Activated T-cell treated with anti-CD3 and anti-CD28 coated beads, Interleukin-2, amount 50 U/mL, for 72 hours (primary cell): ENCODE measurements around the gene LZTR1. TPM values are rescaled to one million over a fixed set of nuclear protein-coding genes. Genes with fewer than 3 reads are reported as not detected.

Experiments used
- ATAC-seq, 2 donors: fragments of 150-1000 bp; cut with Tn5 transposase; replicated peaks in 1 of 2; 2 replicates each; pipeline ENCODE4 v1.10.0; 2021; ENCODE audit warnings: moderate library complexity in 2 of 2, mild to moderate bottlenecking in 1 of 2
- DNase-seq, 2 donors: peaks; one replicate each; pipeline ENCODE4 v3.0.0; 2021 to 2022; ENCODE audit warnings: mixed read lengths in 1 of 2
- H3K27ac Mint-ChIP-seq: one replicate; pipeline ENCODE4 v1.8.0; 2022; ENCODE audit warnings: mild to moderate bottlenecking, moderate library complexity, mixed read lengths
- H3K27me3 Mint-ChIP-seq: one replicate; pipeline ENCODE4 v1.8.0; 2022; ENCODE audit warnings: low read depth, mixed read lengths
- H3K36me3 Mint-ChIP-seq, 2 donors: one replicate each; pipeline ENCODE4 v1.8.0; 2022; ENCODE audit warnings: mixed read lengths in 2 of 2, mild to moderate bottlenecking in 1 of 2; ENCODE audit not compliant: insufficient read depth in 2 of 2
- H3K4me1 Mint-ChIP-seq: one replicate; pipeline ENCODE4 v1.8.0; 2022; ENCODE audit warnings: low read depth, mixed read lengths
- H3K4me3 Mint-ChIP-seq, 2 donors: one replicate each; pipeline ENCODE4 v1.8.0; 2022; ENCODE audit warnings: mild to moderate bottlenecking in 2 of 2, mixed read lengths in 2 of 2, moderate library complexity in 2 of 2
- H3K9me3 Mint-ChIP-seq, 2 donors: one replicate each; pipeline ENCODE4 v1.8.0; 2022; ENCODE audit warnings: mixed read lengths in 2 of 2
- total RNA-seq, 2 donors: library from RNA; stranded (reverse); gene quantifications; one replicate each; pipeline ENCODE4 v1.2.3, GENCODE V29; 2022

The LZTR1 gene
- total RNA-seq, 2 donors from 2014 or later = 30.6 to 42.8 TPM

DNA sequence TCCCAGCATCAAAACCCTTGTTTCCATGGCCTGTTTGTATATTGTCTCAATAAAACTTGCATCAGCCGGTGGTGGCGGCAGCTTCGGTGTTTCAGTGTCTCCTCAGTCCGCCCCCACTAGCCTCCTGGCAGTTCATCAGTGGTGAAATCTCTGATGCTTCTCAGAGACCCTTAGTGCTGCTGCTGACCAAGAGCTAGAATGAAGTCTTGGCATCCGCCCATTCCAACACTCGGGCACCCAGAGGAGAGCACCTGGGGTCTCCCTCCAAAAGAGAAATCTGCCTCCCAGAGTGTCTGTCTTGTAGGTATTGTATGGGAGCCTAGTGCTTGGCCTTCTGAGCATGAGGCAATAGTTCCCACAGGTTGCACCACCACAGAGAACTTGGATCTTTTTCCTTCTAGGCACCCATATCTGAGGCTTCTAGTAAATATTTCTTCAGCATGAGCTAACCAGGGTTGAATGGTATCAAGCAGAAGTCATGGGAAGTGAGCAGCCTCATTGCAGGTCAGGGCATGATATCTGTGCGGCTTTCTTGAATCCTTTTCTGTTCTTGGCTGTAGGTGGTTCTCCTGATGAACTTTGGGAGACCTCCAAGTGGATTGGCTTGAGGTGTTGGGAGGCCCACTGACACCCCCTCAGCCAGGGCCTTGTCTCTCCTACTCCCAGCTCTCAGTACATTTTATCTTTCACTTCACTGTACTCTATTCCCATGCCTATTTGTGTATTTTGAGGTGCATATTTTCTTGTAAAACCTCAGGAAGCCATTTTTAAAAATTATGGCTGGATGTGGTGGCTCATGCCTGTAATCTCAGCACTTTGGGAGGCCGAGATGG lies 28.2 kb upstream of the LZTR1 start:
- H3K4me1 Mint-ChIP-seq = peaks cover 12% of the 10 kb centered on the region
- no peaks in the 10 kb centered on the region for H3K9me3 Mint-ChIP-seq
- DNase-seq (no peak), ATAC-seq (no peak)
- no peak overlapping the region for H3K4me3 Mint-ChIP-seq
- H3K27me3 Mint-ChIP-seq = peaks cover 19% of the 10 kb centered on the region
- peaks cover 3 to 4% of the 10 kb centered on the region in 2 donors for H3K36me3 Mint-ChIP-seq
- H3K27ac Mint-ChIP-seq = no peak overlapping the region

DNA sequence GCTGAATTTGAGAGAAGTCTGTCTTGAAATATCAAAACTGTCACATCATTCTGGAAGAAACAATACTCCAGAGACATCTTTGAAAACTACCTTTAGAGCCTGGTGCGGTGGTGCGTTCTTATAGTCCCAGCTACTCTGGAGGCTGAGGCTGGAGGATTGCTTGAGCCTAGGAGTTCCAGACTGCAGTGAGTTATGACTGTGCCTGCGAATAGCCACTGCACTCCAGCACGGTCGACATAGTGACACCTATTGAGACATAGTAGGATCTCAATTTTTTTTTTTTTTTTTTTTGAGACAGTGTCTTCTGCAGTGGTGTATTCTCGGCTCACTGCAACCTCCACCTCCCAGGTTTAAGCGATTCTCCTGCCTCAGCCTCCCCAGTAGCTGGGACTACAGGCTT lies 26.5 kb upstream of the LZTR1 start:
- Mint-ChIP-seq H3K4me1 (peaks cover 12% of the 10 kb centered on the region), H3K27ac (no peak overlapping the region), H3K9me3 (no peaks in the 10 kb centered on the region), H3K4me3 (no peak overlapping the region), H3K36me3 (no peaks in the 10 kb centered on the region), H3K27me3 (peaks cover 23% of the 10 kb centered on the region)
- DNase-seq (no peak), ATAC-seq (no peak)

DNA sequence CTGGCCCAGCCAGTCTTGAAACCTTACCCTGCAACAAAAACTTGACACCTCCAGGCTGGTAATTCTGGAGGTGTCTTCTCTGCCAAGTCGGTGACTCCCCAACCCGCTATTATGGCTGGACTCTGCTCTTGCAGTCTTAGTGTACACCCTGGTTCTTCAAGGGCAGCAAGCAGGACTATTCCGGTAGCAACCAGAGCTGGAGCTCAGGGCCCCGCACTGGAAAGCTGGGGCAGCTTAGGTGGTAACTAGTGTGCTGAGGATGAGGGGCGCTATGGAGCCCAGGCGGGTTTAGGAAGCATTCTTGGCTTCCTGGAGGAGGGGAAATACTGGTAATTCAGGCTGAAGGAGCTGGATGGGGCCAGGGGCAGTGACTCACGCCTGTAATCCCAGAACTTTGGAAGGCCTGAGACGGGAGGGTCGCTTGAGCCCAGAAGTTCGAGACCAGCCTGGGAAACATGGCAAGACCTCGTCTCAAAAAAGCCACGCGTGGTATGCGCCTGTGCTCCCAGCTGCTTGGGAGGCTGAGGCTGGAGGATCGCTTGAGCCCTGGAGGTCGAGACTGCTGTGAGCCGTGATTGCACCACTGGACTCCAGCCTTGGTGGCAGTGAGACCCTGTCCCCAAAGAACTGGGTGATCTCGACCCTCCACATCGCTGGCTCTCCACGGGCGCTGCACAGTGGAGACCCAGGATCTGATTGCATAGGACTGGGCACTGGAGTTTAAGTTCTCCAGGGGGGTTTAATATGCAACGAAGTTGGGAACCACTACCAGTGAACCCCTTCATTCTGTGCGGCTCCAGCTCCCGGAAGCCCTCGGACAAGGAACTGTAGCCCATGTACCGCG lies 25.6 kb upstream of the LZTR1 start:
- H3K27ac Mint-ChIP-seq = no peak overlapping the region
- peak overlapping the region; percentile 65 to 75 for H3K4me3 Mint-ChIP-seq

DNA sequence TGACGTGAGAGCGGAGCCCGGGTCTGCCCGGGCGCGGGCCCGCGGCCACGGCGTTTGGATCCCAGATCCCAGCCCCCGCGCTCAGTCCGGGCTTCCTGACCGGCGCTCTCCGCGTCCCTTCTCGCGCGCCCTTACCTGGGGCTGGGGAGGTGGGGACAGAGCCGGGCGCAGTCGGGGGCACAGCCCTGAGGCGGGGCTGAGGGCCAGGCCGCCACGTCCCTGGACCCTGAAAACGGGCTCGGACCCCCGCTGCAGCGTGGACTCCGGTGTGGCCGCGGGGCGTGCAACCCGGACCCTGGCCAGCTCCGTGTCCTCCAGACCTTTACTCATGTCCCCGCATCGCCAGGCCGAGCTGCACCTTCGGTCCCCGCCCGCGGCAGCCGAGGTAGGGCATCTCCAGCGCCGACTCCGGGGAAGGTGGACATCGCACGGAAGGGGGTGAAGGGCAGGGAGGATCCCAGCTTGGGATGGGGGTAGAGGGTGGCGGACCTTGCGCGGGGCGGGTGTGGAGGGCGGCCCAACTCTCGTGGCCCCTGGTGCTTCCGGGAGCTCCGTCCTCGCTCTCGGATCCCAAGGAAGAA lies 24.9 kb upstream of the LZTR1 start:
- H3K4me3 Mint-ChIP-seq = peak overlapping the region; percentile 75 to 76
- H3K9me3 Mint-ChIP-seq = no peaks in the 10 kb centered on the region
- ATAC-seq (peak in 1 of 2 donors; percentile 25), DNase-seq (no peak)
- H3K4me1 Mint-ChIP-seq = peaks cover 19% of the 10 kb centered on the region
- H3K27ac Mint-ChIP-seq = no peak overlapping the region
- H3K36me3 Mint-ChIP-seq = no peaks in the 10 kb centered on the region
- H3K27me3 Mint-ChIP-seq = peaks cover 24% of the 10 kb centered on the region

More for the DNA sequence above, 25.6 kb upstream of the LZTR1 start:
- no peak for ATAC-seq
- peaks cover 24% of the 10 kb centered on the region for H3K27me3 Mint-ChIP-seq
- H3K9me3 Mint-ChIP-seq = no peaks in the 10 kb centered on the region
- no peak for DNase-seq
- no peaks in the 10 kb centered on the region for H3K36me3 Mint-ChIP-seq
- H3K4me1 Mint-ChIP-seq = peaks cover 12% of the 10 kb centered on the region

DNA sequence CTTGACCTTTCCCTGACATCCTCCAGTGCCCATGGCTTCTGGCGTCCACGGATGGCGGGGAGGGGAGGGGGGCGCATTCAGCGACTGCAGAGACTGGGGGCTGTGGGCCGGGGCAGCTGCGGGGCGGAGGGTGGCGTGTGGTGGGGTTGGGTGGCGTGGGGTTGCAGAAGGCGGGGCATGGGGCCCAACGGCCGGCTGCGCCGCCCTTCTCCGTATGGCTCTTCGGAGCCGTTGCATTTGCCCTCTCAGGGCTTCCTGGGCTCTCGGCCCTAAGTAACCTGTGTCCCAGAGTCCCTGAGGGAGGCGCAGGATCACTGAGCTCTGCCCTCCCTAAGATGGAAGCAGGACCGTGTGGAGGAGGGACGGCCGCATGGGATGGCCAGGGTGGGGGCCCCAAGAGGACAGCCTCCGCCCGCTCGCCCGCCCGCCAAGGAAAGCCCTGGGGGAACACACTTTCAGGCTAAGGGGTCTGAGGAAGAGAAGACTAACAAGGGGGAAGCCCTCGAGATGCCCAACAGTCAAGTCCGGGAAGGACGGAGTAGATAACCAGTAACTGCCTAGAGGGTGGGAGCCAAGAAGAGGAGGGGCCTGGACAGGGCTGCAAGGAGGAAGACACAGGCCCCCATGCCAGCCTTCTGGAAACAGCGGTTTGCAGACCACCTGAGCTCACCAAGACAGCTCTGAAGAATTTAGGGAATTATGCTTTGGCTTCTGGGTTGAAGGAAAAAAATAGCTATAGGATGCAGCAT lies 24.2 kb upstream of the LZTR1 start:
- Mint-ChIP-seq H3K4me1 (peaks cover 19% of the 10 kb centered on the region), H3K27ac (no peak overlapping the region), H3K36me3 (no peaks in the 10 kb centered on the region), H3K4me3 (peak overlapping the region; percentile 75 to 76), H3K27me3 (peaks cover 24% of the 10 kb centered on the region), H3K9me3 (no peaks in the 10 kb centered on the region)
- peak; percentile 40 to 59 for ATAC-seq
- DNase-seq = no peak

DNA sequence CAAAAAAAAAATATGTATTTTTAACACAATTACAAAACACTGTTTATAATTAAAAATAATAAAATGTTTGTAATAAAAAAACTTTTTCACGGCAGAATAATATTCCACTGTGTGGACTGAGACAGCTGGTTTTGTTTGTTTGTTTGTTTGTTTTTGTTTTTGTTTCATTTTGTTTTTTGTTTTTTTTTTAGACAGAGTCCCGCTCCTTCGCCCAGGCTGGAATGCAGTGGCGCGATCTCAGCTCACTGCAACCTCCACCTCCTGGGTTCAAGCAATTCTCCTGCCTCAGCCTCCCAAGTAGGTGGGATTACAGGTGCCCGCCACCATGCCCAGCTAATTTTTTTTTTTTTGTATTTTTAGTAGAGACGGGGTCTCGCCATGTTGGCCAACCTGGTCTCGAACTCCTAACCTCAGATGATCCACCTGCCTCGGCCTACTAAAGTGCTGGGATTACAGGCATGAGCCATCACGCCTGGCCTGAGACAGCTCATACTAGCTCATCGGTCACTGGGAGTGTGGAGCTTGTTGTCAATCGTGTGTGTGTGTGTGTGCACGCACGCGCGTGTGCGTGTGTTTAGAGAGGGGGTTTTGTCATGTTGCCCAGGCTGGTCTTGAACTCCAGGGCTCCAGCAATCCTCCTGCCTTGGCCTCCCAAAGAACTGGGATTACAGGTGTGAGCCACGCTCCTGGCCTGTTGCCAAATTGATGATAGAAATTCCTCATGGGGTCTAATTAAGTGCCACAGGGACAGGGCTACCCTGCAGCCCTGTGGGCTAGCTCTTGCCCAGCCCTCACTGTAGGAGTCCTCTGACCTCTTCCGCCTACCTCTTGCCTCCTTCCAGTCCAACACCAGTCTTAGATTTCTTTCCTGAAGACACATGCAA lies 22.3 kb upstream of the LZTR1 start:
- Mint-ChIP-seq H3K27ac (no peak overlapping the region), H3K4me3 (no peak overlapping the region), H3K4me1 (peaks cover 20% of the 10 kb centered on the region), H3K36me3 (no peaks in the 10 kb centered on the region), H3K27me3 (peaks cover 42% of the 10 kb centered on the region), H3K9me3 (no peaks in the 10 kb centered on the region)
- ATAC-seq = no peak
- DNase-seq = no peak

DNA sequence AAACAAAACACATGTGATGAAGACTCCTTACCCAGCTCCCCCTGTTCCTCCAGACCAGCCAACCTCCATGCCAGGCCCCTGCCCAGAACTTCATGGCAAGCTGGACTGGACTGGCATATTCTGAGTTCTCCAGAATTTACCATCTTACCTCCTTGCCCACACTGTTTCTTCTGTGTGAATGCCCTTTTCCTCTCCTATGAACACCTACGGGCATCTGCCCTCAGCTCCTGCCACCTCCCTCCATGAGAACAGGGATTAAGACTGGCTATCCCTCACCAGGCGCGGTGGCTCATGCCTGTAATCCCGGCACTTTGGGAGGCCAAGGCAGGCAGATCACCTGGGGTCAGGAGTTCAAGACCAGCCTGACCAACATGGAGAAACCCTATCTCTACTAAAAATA lies 21.5 kb upstream of the LZTR1 start:
- no peak overlapping the region for H3K27ac Mint-ChIP-seq
- no peak for ATAC-seq
- peaks cover 42% of the 10 kb centered on the region for H3K27me3 Mint-ChIP-seq

DNA sequence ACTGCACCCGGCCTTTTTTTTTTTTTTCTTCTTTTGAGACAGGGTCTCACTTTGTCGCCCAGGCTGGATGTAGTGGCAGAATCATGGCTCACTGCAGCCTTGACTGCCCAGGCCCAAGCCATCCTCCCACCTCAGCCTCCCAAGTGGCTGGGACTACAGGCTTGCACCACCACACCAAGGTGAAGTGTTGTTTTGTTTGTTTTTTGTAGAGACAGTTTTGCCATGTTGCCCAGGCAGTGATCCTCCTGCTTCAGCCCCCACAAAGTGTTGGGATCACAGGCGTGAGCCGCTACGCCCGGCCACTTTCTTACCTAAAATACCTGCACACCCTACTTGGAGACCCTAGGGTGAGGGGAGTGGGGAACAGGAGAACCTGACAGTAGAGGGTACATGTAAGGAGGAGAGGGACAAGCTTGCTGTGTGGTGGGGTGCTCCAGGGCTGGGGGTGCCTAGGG lies 19.6 kb upstream of the LZTR1 start:
- DNase-seq (no peak), ATAC-seq (no peak)
- H3K4me1 Mint-ChIP-seq = peaks cover 20% of the 10 kb centered on the region
- no peaks in the 10 kb centered on the region for H3K36me3 Mint-ChIP-seq
- H3K9me3 Mint-ChIP-seq = no peaks in the 10 kb centered on the region
- H3K4me3 Mint-ChIP-seq = no peak overlapping the region
- no peak overlapping the region for H3K27ac Mint-ChIP-seq
- H3K27me3 Mint-ChIP-seq = peaks cover 35% of the 10 kb centered on the region

More for the DNA sequence above, 21.5 kb upstream of the LZTR1 start:
- Mint-ChIP-seq H3K4me1 (peaks cover 20% of the 10 kb centered on the region), H3K36me3 (no peaks in the 10 kb centered on the region), H3K4me3 (no peak overlapping the region), H3K9me3 (no peaks in the 10 kb centered on the region)
- no peak for DNase-seq

DNA sequence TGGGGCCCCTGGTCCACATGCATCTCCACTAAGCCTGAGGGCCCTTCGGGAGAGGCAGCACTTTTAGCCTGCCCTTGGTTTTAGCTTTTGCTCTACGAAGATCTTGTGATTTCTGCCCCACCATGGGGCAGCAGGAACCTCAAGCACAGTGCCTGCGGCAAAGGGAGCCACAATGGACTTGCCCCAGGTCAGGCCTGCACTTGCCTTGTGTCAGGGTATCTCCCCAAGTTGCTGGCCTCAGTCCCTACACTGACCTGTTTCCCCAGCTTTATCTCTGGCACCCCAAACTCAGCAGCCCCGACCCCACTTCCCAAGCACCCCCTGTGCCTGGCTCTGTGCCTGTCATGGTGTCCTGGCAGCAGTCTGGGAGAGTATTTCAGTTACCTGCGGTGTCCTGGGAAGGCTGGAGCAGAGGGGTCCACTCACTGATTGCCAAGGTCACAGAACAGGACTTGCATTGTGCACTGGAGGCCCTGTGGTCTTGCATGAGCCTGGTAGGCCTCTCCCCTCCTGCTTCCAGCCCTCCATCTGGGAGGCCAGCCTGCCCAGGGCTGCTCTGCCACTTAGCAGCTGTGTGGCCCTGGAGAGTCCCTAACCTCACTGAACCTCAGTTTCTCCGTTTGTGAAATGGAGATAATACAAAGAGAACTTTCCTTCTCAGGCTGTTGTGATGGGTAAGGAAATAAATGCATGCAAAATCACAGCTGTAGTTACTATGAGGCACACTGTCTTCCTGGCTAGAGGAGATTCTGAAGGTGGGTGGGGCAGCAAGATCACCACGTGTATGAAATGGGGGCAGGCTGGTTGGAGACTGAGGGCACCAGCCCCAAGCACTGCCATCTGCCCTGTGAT lies 18.7 kb upstream of the LZTR1 start:
- peak overlapping the region; percentile 4 to 12 for H3K4me3 Mint-ChIP-seq
- peaks cover 27% of the 10 kb centered on the region for H3K27me3 Mint-ChIP-seq
- ATAC-seq (no peak), DNase-seq (no peak)
- no peak overlapping the region for H3K27ac Mint-ChIP-seq
- H3K36me3 Mint-ChIP-seq = no peaks in the 10 kb centered on the region
- H3K9me3 Mint-ChIP-seq = no peaks in the 10 kb centered on the region
- H3K4me1 Mint-ChIP-seq = peaks cover 13% of the 10 kb centered on the region

DNA sequence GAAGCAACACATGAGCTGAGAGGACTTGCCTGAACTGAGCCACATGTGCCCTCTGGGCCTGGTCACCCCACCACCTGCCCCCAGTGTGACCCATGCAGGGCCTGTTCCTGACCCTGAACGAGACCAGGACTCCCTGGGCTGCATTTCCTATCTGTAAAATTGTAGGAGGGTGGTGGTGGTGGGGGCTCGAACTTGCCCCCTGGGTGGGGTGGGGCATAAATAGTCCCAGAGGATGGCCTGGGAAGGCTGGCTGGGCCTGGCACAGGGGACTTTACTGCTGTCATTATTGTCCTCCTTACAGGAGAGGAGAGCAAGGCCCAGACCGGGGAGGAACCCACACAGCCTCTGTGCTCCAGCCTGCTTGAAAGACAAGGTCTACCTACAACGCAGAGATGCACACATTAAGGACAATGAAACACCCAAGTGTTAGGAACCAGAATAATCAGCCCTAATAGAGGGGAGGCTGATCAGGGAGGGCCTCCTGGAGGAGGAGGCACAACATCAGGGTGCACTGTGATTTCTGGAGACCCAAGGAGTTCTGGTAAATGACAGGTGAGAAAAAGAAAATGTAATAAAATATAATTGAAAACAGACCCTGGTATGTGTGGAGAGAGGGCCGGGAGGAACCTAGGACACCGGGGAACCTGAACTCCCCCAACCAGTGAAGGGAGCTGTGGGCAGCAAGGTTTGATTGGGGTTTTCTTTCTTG lies 17.9 kb upstream of the LZTR1 start:
- Mint-ChIP-seq H3K9me3 (no peaks in the 10 kb centered on the region), H3K4me1 (peaks cover 13% of the 10 kb centered on the region), H3K27ac (no peak overlapping the region), H3K36me3 (no peaks in the 10 kb centered on the region), H3K4me3 (peak overlapping the region; percentile 73 to 88), H3K27me3 (peaks cover 24% of the 10 kb centered on the region)
- ATAC-seq = peak; percentile 10
- DNase-seq = no peak

DNA sequence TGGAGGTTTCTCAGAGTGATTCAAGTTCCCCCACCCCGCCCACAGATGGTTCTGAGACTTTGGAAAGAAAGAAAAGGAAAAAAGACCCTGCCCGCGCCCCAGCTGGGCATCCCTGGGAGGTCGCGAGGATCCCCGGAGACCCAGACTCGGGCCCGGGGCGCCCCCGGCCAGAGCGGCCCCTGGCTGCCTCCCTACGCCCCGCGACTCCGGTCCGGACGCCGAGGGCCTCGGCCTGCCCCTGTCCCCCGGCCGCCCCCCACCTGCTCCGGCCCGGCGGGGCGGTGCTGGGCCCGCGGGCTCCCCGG lies 17.3 kb upstream of the LZTR1 start:
- no peak for DNase-seq
- H3K27me3 Mint-ChIP-seq = peaks cover 24% of the 10 kb centered on the region
- H3K27ac Mint-ChIP-seq = no peak overlapping the region
- H3K9me3 Mint-ChIP-seq = no peaks in the 10 kb centered on the region
- H3K4me3 Mint-ChIP-seq = peak overlapping the region; percentile 73 to 88
- no peaks in the 10 kb centered on the region for H3K36me3 Mint-ChIP-seq
- peaks cover 13% of the 10 kb centered on the region for H3K4me1 Mint-ChIP-seq
- no peak for ATAC-seq
